GM19324 (cell line): Measurements from ENCODE around the gene LRG1.

ENCODE experiments used
- ATAC-seq: cut with Tn5 transposase; IDR thresholded peaks from one replicate; pipeline ENCODE4 v1.9.1; 2021; ENCODE audit warnings: mild to moderate bottlenecking, moderate library complexity; ENCODE audit not compliant: unreplicated experiment, low FRiP score

LRG1 gene

GRCh38 chr19:4498694-4499093 is 41.1 kb downstream of the LRG1 start:
- ATAC-seq = no peak

- no peak for ATAC-seq
Observed at GRCh38 chr19:4497770-4498389, 42.0 kb downstream of the LRG1 start.

- ATAC-seq = no peak
Observed at GRCh38 chr19:4496304-4496703, 43.5 kb downstream of the LRG1 start.

- ATAC-seq = no peak
Observed at GRCh38 chr19:4495471-4495870, 44.4 kb downstream of the LRG1 start.

DNA sequence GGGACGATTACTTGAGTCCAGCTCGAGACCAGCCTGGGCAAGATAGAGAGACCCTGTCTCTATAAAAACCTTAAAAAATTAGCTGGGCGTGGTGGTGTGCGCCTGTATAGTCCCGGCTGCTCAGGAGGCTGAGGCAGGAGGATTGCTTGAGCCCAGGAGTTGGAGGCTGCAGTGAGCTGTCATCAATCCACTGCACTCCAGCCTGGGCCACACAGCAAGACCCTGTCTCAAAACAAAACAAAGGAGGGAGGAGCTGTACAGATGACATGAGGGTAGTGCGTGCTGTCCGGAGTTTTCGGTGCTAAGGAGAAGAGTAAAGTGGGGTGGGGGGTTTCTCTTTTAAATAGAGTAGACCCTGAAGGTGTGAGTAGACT is 45.2 kb downstream of the LRG1 start:
- ATAC-seq = no peak

DNA sequence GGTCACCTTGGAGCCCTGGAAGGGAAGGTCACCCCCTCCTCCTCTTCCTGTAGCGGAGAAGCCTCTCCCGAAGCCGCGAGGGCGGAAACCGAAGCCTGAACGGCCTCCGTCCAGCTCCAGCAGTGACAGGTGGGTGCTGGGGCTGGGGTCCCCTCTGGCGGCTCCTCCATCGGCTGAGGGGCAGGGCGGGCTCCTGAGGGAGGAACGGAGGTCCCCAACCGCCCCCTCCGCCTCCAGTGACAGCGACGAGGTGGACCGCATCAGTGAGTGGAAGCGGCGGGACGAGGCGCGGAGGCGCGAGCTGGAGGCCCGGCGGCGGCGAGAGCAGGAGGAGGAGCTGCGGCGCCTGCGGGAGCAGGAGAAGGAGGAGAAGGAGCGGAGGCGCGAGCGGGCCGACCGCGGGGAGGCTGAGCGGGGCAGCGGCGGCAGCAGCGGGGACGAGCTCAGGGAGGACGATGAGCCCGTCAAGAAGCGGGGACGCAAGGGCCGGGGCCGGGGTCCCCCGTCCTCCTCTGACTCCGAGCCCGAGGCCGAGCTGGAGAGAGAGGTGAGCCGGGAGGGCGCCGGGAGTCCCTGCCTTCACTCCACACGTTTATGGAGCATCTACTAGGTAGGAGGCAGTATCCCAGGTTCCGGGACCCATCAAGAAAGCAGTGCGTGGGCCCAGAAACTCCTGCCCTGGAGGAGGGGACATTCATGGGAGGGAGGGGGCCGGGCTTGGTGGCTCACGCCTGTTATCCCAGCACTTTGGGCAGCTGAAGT is 45.7 kb downstream of the LRG1 start:
- no peak for ATAC-seq

- ATAC-seq = no peak
Observed at GRCh38 chr19:4493104-4493928, 46.5 kb downstream of the LRG1 start.

DNA sequence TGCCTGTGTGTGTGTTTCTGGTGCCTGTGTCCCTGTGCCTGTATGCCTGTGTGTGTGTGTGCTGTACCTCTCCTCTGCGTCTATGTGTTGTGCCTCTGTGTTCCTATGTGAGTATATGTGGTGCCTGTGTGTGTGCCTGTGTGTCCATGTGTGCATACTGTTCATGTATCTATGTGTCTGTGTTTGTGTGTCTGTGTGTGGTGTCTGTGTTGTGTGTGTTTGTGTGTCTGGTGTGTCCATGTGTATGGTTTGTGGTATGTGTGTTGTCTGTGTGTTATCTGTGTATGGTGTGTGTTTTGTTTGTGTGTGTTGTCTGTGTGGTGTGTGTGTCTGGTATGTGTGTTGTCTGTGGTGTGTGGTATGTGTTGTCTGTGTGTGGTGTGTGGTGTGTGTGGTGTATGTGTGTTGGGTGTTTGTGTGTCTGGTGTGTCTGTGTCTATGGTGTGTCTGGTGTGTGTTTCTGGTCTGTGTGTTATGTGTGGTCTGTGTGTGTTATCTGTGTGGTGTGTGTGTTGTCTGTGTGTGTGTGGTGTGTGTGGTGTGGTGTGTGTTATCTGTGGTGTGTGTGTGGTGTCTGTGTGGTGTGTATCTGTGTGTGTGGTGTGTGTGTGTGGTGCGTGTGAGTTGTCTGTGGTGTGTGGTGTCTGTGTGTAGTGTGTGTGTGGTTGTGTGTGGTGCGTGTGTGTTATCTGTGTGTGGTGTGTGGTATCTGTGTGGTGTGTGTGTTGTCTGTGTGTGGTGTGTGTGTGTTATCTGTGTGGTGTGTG is 47.3 kb downstream of the LRG1 start:
- no peak for ATAC-seq

GRCh38 chr19:4491446-4491845 is 48.4 kb downstream of the LRG1 start:
- ATAC-seq = no peak

- no peak for ATAC-seq
Observed at GRCh38 chr19:4488496-4488895, 51.3 kb downstream of the LRG1 start.

DNA sequence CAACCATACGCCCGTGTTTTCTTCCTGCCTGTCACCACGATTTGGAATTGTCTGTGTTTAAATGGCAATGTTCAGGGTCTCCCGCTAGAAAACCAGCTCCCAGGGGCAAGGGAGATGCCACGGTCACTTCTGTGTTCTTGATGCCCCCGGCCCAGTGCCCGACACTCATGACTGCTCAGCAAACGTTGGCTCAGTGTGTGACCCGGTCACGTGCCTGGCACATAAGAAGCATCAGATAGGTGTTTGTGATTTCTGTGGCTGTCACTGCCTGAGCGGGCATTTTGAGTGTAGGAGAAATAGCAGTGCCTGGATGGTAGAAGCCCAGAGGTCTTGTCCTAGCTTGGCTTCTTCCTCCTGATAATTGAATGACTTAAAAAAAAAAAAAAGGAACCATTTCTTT is 52.3 kb downstream of the LRG1 start:
- no peak for ATAC-seq
